K562 (cell line): ENCODE measurements around the gene QKI. TPM values are rescaled to one million over a fixed set of nuclear protein-coding genes. Genes with fewer than 3 reads are reported as not detected.

Experiments used
- ASH1L ChIP-seq: fragments of 450-650 bp; IDR thresholded peaks from 2 replicates; pipeline ENCODE4 v1.6.1; 2018; ENCODE audit warnings: borderline replicate concordance, mild to moderate bottlenecking, low read depth; ENCODE audit not compliant: partially characterized antibody
- DACH1 ChIP-seq: fragments of 450-650 bp; IDR thresholded peaks from 2 replicates; pipeline ENCODE4 v1.6.1; 2018; ENCODE audit not compliant: partially characterized antibody
- E2F1 ChIP-seq: sonication (generic); formaldehyde crosslinking; IDR thresholded peaks from 2 replicates; pipeline ENCODE4 v1.8.1; 2023; ENCODE audit warnings: mild to moderate bottlenecking, missing genetic modification reagents, moderate library complexity
- E2F4 ChIP-seq: sonication (generic); formaldehyde crosslinking; IDR thresholded peaks from 2 replicates; pipeline ENCODE4 v1.8.0; 2022; ENCODE audit warnings: mild to moderate bottlenecking, low read depth, missing genetic modification reagents
- HDAC2 ChIP-seq: fragments of 450-650 bp; IDR thresholded peaks from 2 replicates; pipeline ENCODE4 v1.6.1; 2016; ENCODE audit warnings: mild to moderate bottlenecking
- NCOA6 ChIP-seq: fragments of 450-650 bp; IDR thresholded peaks from 2 replicates; pipeline ENCODE4 v1.6.1; 2017; ENCODE audit warnings: mild to moderate bottlenecking
- PBX2 ChIP-seq, 2 experiments: IDR thresholded peaks in 1 of 2; conservative IDR thresholded peaks in 1 of 2; 2 replicates each; pipeline ENCODE4 v1.6.1; 2016; ENCODE audit warnings: low read depth in 2 of 2, mild to moderate bottlenecking in 1 of 2, missing compliant biosample characterization in 1 of 2, missing genetic modification characterization in 1 of 2, moderate library complexity in 1 of 2
- PRDM10 ChIP-seq: fragments of 450-650 bp; IDR thresholded peaks from 2 replicates; pipeline ENCODE4 v1.6.1; 2018; ENCODE audit not compliant: partially characterized antibody
- PYGO2 ChIP-seq: fragments of 450-650 bp; IDR thresholded peaks from 2 replicates; pipeline ENCODE4 v1.6.1; 2016; ENCODE audit warnings: mild to moderate bottlenecking, missing genetic modification characterization, moderate library complexity, missing compliant biosample characterization
- RBM25 ChIP-seq: fragments of 200-400 bp; formaldehyde crosslinking; IDR thresholded peaks from 2 replicates; pipeline ENCODE4 v1.6.1; 2018; ENCODE audit warnings: low read length, low read depth, moderate library complexity; ENCODE audit not compliant: severe bottlenecking
- SMARCE1 ChIP-seq: fragments of 450-650 bp; IDR thresholded peaks from 2 replicates; pipeline ENCODE4 v1.7.1; 2016; ENCODE audit warnings: mild to moderate bottlenecking
- TAL1 ChIP-seq: fragments of 450-650 bp; IDR thresholded peaks from 2 replicates; pipeline ENCODE4 v1.6.1; 2016; ENCODE audit warnings: mild to moderate bottlenecking
- TGIF2 ChIP-seq: sonication (generic); formaldehyde crosslinking; IDR thresholded peaks from 2 replicates; pipeline ENCODE4 v1.8.1; 2022; ENCODE audit warnings: mild to moderate bottlenecking, missing genetic modification reagents, moderate library complexity
- ZBTB2 ChIP-seq: fragments of 450-650 bp; IDR thresholded peaks from 2 replicates; pipeline ENCODE4 v1.6.1; 2016; ENCODE audit warnings: antibody characterized with exemption
- ZNF41 ChIP-seq: fragments of 250-450 bp; sonication (Bioruptor Pico); conservative IDR thresholded peaks from 2 replicates; pipeline ENCODE4 v1.4.0; 2020; ENCODE audit warnings: mild to moderate bottlenecking
- polyA plus RNA-seq, 8 experiments: library from polyadenylated mRNA; depleted of rRNA in 4 of 8; stranded (reverse) in 5 of 8; unstranded in 3 of 8; fragments of >200 nt; fragmentation: Nextera tagmentation in 2 of 8; fragmentation: Illumina TruSeq in 1 of 8; extraction: Ambion mirVana in 2 of 8; extraction: Trizol in 1 of 8; gene quantifications; 2 replicates each; pipeline versions ENCODE4 v1.2.1 to v1.2.3, GENCODE V29; 2011 to 2014; ENCODE audit warnings: inconsistent platforms in 1 of 8, missing spikeins in 1 of 8
- total RNA-seq, 7 experiments: library from RNA; depleted of rRNA in 6 of 7; stranded (reverse); fragments of >200 nt in 6 of 7; fragmentation: Illumina TruSeq in 2 of 7; extraction: Trizol in 2 of 7; gene quantifications; 2 replicates each; pipeline versions ENCODE4 v1.2.1 to v1.2.3, GENCODE V29; 2011 to 2021; ENCODE audit warnings: low replicate concordance in 1 of 7

The QKI gene
- total and polyA plus RNA-seq, 9 of the 15 experiments (the other 6 are each of a cell fraction or from before 2014, with no cell fraction given): 20.4 to 215 (median 123) TPM

GRCh38 chr6:163415620-163416556 is 1.4 kb downstream of the QKI start (continued):
- no peak for TF ChIP-seq PBX2 (CRISPR knock-in tag; IDR thresholded peaks at IDR 0.05; ENCODE audit: low read depth)
- TF ChIP-seq PBX2 (tag; conservative IDR thresholded peaks at IDR 0.05; ENCODE audit: low read depth): peak; percentile 78
- no peak for TF ChIP-seq PYGO2 (tag)
- no peak for TF ChIP-seq DACH1
- TF ChIP-seq TAL1: no peak
- TF ChIP-seq TGIF2: 0 out of 2 replicates have a peak, but pooled peaks have one; percentile 32
- TF ChIP-seq NCOA6: no peak
- TF ChIP-seq E2F1 (CRISPR knock-in tag): no peak
- peak; percentile 31 for TF ChIP-seq PRDM10
- peak; percentile 9 for TF ChIP-seq ASH1L
- no peak for TF ChIP-seq ZBTB2
- no peak for TF ChIP-seq SMARCE1
- TF ChIP-seq HDAC2: peak; percentile 52; the same call in 1 of the 2 replicates
- TF ChIP-seq ZNF41 (CRISPR knock-in tag): no peak
- no peak for TF ChIP-seq RBM25
- TF ChIP-seq E2F4: no peak
